22Rv1 (cell line): ENCODE results near the gene NODAL.

Experiments
- ZFX ChIP-seq: fragments of 450-650 bp; IDR thresholded peaks from 2 replicates; pipeline ENCODE4 v1.6.1; 2017; ENCODE audit warnings: antibody characterized with exemption, borderline replicate concordance
- TF ChIP-seq, protein P1 (sequence below): fragments of 450-650 bp; IDR thresholded peaks from 2 replicates; pipeline ENCODE4 v1.5.1; 2017; ENCODE audit warnings: mild to moderate bottlenecking

DNA sequence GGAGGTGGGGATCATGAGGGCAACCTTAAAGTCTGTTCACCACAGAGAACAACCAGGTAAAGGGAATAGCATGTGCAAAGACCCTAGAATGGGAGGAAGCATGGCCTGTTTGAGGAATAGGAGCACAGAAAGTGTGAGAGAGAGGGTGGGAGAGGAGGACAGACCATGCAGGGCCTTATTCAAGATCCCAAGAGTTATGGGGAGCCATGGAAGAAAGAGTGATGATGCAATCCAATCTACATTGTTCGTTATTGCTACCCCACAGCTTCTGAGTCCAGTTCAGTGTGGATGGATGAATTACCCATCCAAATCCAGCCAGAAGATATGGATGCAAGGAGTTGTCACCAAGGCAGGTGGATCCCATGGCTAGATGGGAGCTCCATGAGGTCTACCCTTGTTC lies 45.3 kb downstream of the NODAL start:
- TF ChIP-seq, protein P1, sequence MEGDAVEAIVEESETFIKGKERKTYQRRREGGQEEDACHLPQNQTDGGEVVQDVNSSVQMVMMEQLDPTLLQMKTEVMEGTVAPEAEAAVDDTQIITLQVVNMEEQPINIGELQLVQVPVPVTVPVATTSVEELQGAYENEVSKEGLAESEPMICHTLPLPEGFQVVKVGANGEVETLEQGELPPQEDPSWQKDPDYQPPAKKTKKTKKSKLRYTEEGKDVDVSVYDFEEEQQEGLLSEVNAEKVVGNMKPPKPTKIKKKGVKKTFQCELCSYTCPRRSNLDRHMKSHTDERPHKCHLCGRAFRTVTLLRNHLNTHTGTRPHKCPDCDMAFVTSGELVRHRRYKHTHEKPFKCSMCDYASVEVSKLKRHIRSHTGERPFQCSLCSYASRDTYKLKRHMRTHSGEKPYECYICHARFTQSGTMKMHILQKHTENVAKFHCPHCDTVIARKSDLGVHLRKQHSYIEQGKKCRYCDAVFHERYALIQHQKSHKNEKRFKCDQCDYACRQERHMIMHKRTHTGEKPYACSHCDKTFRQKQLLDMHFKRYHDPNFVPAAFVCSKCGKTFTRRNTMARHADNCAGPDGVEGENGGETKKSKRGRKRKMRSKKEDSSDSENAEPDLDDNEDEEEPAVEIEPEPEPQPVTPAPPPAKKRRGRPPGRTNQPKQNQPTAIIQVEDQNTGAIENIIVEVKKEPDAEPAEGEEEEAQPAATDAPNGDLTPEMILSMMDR: no peak
- no peak for TF ChIP-seq ZFX
